ENCODE results near the gene DEXI. TPM values are rescaled to one million over a fixed set of nuclear protein-coding genes. Genes with fewer than 3 reads are reported as not detected.

The DEXI gene
- total and polyA plus RNA-seq, 2 of the 13 experiments (the other 11 are each of a cell fraction or from before 2014, with no cell fraction given) = 51.5 to 70.4 TPM

DNA sequence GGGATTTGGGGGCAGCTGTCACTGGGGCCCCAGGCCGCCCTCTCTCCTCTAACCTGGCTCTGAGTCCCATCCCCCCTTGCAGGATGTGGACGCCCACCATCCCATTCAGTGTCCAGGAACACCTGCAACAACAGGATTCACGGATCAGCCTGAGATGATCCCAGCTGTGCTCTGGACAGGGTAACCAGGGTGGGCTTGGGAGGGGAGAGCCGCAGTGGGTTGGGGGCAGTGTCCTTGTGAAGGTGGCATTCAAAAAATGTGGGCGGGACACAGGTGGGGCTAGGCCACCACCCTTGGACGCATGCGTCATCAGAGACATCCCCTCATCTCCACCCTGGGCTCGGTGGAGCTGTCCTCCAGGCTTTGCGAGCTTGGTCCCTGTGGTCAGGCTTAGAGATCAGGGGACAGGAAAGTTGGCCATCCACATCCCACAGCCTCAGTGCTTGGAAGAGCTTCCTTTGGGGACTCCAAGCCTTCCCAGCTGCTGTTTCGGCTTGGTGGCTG, 19.1 kb downstream of the DEXI start (continued):
- TF ChIP-seq, protein P1, sequence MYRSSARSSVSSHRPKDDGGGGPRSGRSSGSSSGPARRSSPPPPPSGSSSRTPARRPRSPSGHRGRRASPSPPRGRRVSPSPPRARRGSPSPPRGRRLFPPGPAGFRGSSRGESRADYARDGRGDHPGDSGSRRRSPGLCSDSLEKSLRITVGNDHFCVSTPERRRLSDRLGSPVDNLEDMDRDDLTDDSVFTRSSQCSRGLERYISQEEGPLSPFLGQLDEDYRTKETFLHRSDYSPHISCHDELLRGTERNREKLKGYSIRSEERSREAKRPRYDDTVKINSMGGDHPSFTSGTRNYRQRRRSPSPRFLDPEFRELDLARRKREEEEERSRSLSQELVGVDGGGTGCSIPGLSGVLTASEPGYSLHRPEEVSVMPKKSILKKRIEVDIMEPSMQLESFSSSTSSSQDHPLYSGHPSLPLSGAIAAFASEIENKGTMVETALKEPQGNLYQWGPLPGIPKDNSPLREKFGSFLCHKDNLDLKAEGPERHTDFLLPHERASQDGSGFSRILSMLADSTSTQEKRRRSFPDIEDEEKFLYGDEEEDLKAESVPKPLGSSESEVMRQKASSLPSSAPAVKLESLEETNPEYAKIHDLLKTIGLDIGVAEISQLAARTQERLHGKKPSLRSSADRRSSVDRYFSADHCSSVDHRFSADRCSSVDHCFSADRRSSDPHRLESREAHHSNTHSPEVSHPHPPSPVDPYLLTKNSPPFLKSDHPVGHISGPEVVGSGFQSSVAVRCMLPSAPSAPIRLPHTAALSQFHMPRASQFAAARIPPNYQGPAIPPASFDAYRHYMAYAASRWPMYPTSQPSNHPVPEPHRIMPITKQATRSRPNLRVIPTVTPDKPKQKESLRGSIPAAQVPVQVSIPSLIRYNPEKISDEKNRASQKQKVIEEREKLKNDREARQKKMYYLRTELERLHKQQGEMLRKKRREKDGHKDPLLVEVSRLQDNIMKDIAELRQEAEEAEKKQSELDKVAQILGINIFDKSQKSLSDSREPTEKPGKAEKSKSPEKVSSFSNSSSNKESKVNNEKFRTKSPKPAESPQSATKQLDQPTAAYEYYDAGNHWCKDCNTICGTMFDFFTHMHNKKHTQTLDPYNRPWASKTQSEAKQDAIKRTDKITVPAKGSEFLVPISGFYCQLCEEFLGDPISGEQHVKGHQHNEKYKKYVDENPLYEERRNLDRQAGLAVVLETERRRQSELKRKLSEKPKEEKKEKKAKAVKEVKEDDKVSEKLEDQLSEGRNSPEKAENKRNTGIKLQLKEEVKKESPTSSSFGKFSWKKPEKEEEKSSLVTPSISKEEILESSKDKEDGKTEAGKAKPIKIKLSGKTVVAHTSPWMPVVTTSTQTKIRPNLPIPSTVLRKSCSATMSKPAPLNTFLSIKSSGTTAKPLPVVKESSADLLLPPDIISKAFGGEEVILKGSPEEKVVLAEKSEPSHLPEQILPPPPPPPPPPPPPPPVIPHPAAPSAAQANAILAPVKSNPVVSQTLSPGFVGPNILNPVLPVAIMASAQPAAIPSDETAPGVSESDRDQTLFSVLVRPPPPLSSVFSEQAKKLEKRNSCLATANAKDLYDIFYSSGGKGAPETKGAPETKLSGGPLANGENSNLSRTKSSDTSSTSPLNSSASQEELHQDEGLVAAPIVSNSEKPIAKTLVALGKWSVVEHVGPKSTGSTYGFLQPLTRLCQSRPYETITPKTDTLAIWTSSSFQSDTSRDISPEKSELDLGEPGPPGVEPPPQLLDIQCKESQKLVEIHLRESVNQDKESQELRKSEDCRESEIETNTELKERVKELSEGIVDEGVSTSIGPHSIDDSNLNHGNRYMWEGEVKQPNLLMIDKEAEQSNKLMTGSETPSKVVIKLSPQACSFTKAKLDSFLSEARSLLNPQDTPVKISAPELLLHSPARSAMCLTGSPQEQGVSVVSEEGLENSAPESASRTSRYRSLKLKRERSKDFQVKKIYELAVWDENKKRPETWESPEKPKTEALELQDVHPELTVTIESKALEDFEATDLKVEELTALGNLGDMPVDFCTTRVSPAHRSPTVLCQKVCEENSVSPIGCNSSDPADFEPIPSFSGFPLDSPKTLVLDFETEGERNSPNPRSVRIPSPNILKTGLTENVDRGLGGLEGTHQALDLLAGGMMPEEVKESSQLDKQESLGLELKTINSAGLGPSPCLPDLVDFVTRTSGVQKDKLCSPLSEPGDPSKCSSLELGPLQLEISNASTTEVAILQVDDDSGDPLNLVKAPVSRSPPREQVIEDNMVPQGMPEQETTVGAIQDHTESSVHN (CRISPR knock-in tag; IDR thresholded peaks at IDR 0.05) = no peak
- 0 out of 2 replicates have a peak, but pooled peaks have one; percentile 5 for TF ChIP-seq HOXA3 (CRISPR knock-in tag; IDR thresholded peaks at IDR 0.05)
- TF ChIP-seq ZNF567 (CRISPR knock-in tag; IDR thresholded peaks at IDR 0.05; ENCODE audit: borderline replicate concordance) = no peak
- TF ChIP-seq CREB1 (IDR thresholded peaks at IDR 0.05) = peak; percentile 34; the same call in 1 of the 2 replicates
- TF ChIP-seq CREB1 (CRISPR knock-in tag; IDR thresholded peaks at IDR 0.05) = no peak; the same call in 1 of the 2 replicates
- peak; percentile 54; the same call in 1 of the 2 replicates for TF ChIP-seq FOSL2 (CRISPR knock-in tag; IDR thresholded peaks at IDR 0.05)
- no peak for TF ChIP-seq EP300 (IDR thresholded peaks at IDR 0.05; ENCODE audit: low read depth in 2 of 2, low read length in 2 of 2)
- TF ChIP-seq EP300 (CRISPR knock-in tag; IDR thresholded peaks at IDR 0.05; ENCODE audit: borderline replicate concordance) = no peak
- TF ChIP-seq ZNF768 (CRISPR knock-in tag; IDR thresholded peaks at IDR 0.05) = peak; percentile 4; the same call in 1 of the 2 replicates
- no peak for TF ChIP-seq TRIM24 (CRISPR knock-in tag; IDR thresholded peaks at IDR 0.05)
- peak; percentile 21 for TF ChIP-seq ZNF776 (CRISPR knock-in tag; IDR thresholded peaks at IDR 0.05)
- no peak for TF ChIP-seq RELA (CRISPR knock-in tag; IDR thresholded peaks at IDR 0.05)
- no peak for TF ChIP-seq CREM (IDR thresholded peaks at IDR 0.05)
- TF ChIP-seq CREM (CRISPR knock-in tag; IDR thresholded peaks at IDR 0.05) = no peak
- TF ChIP-seq CHD4 (IDR thresholded peaks at IDR 0.05; ENCODE audit: borderline replicate concordance, low read length) = peak; percentile 21; the same call in 1 of the 2 replicates
- no peak for TF ChIP-seq ZNF484 (CRISPR knock-in tag; IDR thresholded peaks at IDR 0.05; ENCODE audit: borderline replicate concordance, low read depth)
- no peak for TF ChIP-seq NCOA1 (CRISPR knock-in tag; IDR thresholded peaks at IDR 0.05)
- TF ChIP-seq, protein P2, sequence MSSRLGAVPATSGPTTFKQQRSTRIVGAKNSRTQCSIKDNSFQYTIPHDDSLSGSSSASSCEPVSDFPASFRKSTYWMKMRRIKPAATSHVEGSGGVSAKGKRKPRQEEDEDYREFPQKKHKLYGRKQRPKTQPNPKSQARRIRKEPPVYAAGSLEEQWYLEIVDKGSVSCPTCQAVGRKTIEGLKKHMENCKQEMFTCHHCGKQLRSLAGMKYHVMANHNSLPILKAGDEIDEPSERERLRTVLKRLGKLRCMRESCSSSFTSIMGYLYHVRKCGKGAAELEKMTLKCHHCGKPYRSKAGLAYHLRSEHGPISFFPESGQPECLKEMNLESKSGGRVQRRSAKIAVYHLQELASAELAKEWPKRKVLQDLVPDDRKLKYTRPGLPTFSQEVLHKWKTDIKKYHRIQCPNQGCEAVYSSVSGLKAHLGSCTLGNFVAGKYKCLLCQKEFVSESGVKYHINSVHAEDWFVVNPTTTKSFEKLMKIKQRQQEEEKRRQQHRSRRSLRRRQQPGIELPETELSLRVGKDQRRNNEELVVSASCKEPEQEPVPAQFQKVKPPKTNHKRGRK (CRISPR knock-in tag; IDR thresholded peaks at IDR 0.05) = no peak
- no peak for TF ChIP-seq SIX4 (CRISPR knock-in tag; IDR thresholded peaks at IDR 0.05)
- TF ChIP-seq NFIB (CRISPR knock-in tag; IDR thresholded peaks at IDR 0.05; ENCODE audit: borderline replicate concordance) = no peak
